ENCODE results near the gene CFAP206. TPM values are rescaled to one million over a fixed set of nuclear protein-coding genes. Genes with fewer than 3 reads are reported as not detected.

CFAP206 gene
- polyA plus RNA-seq, 2 of the 4 experiments (the other 2 are of a cell fraction): 0.63 to 1.4 TPM

DNA sequence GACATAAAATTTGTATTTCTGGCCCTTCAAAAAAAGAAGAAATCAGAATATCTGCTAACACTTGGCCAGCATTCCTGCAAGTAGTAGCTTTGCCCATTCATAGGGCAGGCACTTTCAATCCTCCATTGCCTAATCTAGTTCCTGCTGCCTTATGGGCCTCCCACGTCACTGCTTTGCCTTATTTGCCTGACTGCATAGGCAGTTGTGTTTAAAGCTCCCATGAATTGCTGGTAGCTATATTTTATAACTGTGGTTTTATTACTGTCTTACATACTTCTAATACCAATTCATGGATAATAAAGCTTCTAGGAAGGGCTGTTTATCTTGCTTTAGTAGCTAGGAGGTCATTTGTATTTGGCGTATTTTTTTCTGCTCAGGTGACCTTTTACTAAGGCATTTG, 57.3 kb downstream of the CFAP206 start:
- Histone ChIP-seq H3K4me1 (no peaks in the 10 kb centered on the region), H3K4me2 (no peak overlapping the region), H3K9me3 (no peaks in the 10 kb centered on the region), H3K4me3 (no peak overlapping the region), H3K27ac (no peak overlapping the region)
- no peak for ATAC-seq
- ChIA-PET CTCF (interaction anchor here (0.7 kb wide), 1 partner anchor 426 kb away, joined by 3 read pairs; no protein-coding TSS in a partner anchor), POLR2A (no interaction called here)
- no peak for FAIRE-seq
- 57% methylated on average over 2 of the region's 2 CpGs for WGBS (ENCODE audit: missing lambda C conversion rate)
- TF ChIP-seq, protein P1, sequence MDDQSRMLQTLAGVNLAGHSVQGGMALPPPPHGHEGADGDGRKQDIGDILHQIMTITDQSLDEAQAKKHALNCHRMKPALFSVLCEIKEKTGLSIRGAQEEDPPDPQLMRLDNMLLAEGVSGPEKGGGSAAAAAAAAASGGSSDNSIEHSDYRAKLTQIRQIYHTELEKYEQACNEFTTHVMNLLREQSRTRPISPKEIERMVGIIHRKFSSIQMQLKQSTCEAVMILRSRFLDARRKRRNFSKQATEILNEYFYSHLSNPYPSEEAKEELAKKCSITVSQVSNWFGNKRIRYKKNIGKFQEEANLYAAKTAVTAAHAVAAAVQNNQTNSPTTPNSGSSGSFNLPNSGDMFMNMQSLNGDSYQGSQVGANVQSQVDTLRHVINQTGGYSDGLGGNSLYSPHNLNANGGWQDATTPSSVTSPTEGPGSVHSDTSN (IDR thresholded peaks at IDR 0.05): no peak
- no peak for TF ChIP-seq MAZ (IDR thresholded peaks at IDR 0.05; ENCODE audit: borderline replicate concordance, low read depth, low read length)
- no peak for TF ChIP-seq HOXB13 (CRISPR knock-in tag; IDR thresholded peaks at IDR 0.05; ENCODE audit: low read depth)
- TF ChIP-seq, protein P2, sequence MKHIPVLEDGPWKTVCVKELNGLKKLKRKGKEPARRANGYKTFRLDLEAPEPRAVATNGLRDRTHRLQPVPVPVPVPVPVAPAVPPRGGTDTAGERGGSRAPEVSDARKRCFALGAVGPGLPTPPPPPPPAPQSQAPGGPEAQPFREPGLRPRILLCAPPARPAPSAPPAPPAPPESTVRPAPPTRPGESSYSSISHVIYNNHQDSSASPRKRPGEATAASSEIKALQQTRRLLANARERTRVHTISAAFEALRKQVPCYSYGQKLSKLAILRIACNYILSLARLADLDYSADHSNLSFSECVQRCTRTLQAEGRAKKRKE (CRISPR knock-in tag; IDR thresholded peaks at IDR 0.05; ENCODE audit: low read depth): no peak
- TF ChIP-seq ZFP36 (IDR thresholded peaks at IDR 0.05; ENCODE audit: borderline replicate concordance, partially characterized antibody): no peak
- TF ChIP-seq SMC3 (IDR thresholded peaks at IDR 0.05): no peak
- TF ChIP-seq RAD21 (conservative IDR thresholded peaks at IDR 0.05 in 1 of 2, IDR thresholded peaks at IDR 0.05 in 1 of 2): no peak
- no peak for TF ChIP-seq JUN (IDR thresholded peaks at IDR 0.05)
- TF ChIP-seq ESRRA (IDR thresholded peaks at IDR 0.05; ENCODE audit: borderline replicate concordance, low read length): no peak
- no peak for TF ChIP-seq HOXA7 (CRISPR knock-in tag; IDR thresholded peaks at IDR 0.05)
- TF ChIP-seq JUNB (IDR thresholded peaks at IDR 0.05): no peak
- no peak for TF ChIP-seq RFX5 (IDR thresholded peaks at IDR 0.05)
- TF ChIP-seq NR3C1 (IDR thresholded peaks at IDR 0.05): no peak
- no peak for TF ChIP-seq EHF (CRISPR knock-in tag; IDR thresholded peaks at IDR 0.05)
- TF ChIP-seq HOXB5 (CRISPR knock-in tag; IDR thresholded peaks at IDR 0.05): no peak
- TF ChIP-seq ZC3H11A (IDR thresholded peaks at IDR 0.05): no peak
- no peak for TF ChIP-seq NPAS2 (CRISPR knock-in tag; IDR thresholded peaks at IDR 0.05; ENCODE audit: borderline replicate concordance)
- TF ChIP-seq, protein P3, sequence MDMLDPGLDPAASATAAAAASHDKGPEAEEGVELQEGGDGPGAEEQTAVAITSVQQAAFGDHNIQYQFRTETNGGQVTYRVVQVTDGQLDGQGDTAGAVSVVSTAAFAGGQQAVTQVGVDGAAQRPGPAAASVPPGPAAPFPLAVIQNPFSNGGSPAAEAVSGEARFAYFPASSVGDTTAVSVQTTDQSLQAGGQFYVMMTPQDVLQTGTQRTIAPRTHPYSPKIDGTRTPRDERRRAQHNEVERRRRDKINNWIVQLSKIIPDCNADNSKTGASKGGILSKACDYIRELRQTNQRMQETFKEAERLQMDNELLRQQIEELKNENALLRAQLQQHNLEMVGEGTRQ (IDR thresholded peaks at IDR 0.05): no peak
- TF ChIP-seq PHF8 (IDR thresholded peaks at IDR 0.05; ENCODE audit: borderline replicate concordance, low read depth): no peak
- DNase-seq (ENCODE audit: low read depth in 1 of 2, low spot score in 1 of 2): no peak

DNA sequence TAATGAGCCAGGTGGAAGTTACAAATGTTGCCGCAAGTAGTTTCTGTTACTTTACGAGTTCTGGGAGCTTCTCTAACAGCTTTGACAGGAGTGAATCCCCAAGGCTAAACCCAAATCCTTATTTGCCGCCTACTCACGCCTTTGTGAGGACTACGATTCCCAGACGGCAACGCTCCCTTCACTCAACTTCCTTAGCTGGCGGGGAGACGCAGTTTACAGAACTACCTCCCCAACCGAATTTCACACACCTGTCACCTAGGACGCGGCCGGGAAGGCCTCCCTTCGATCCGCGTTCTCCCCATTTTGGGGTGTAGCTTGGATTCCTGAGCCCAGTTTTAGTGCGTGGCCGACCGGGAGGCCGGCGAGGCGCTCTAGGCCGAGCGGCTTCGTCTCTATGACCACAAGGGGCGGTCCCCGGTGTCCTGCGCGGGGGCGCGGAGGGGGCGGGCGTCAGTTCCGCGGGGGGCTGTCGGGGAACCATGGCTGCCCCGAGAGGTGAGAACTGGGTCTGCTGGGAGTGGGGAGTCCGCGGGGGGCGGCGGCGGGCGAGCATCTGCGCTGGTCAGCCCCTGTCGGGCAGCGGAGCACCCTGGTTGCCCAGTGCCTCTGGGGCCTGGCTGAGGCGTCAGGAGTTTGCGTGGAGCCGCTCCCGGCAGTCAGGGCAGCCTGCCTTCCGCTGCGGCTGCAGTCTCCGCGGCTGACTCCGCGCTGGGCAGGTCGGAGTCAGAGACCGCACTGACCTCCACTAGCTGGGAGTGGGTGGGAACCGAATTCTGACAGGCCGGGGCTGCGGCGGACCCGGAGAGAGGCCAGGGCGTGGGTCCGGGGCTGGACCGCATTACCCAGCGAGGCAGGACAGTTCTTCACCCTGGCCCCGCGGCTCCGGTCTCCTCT, 65.0 kb downstream of the CFAP206 start, which contains the start of gene SLC35A1:
SLC35A1 (plus strand) TSS at position 450 of the 894 bp plus-strand sequence; CDS start at position 480, 30 bp downstream.
- peak; percentile 96 to 97 for ATAC-seq
- peak within 1 kb of the TSS; percentile 83 for H3K4me2 ChIP-seq
- H3K27ac ChIP-seq: peak within 1 kb of the TSS; percentile 97
- peaks cover 16% of the 10 kb centered on the region; the same call in 2 of the 3 replicates for H3K4me1 ChIP-seq
- no peak for FAIRE-seq
- no peaks in the 10 kb centered on the region for H3K9me3 ChIP-seq
- ChIA-PET CTCF (interaction anchor here (1.4 to 2.1 kb wide), 2 partner anchors 18 to 79 kb away, joined by 3 to 6 read pairs; no protein-coding TSS in a partner anchor), POLR2A (interaction anchor here (1.7 kb wide), 1 partner anchor 64 kb away, joined by 4 read pairs; no protein-coding TSS in a partner anchor)
- TF ChIP-seq TP53 (CRISPR knock-in tag; IDR thresholded peaks at IDR 0.05): no peak
- 0 out of 2 replicates have a peak, but pooled peaks have one; percentile 20 for TF ChIP-seq MYC (IDR thresholded peaks at IDR 0.05; ENCODE audit: borderline replicate concordance, low read length)
- TF ChIP-seq, protein P4, sequence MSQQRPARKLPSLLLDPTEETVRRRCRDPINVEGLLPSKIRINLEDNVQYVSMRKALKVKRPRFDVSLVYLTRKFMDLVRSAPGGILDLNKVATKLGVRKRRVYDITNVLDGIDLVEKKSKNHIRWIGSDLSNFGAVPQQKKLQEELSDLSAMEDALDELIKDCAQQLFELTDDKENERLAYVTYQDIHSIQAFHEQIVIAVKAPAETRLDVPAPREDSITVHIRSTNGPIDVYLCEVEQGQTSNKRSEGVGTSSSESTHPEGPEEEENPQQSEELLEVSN (IDR thresholded peaks at IDR 0.05; ENCODE audit: borderline replicate concordance, low read depth): peak; percentile 7; the same call in 1 of the 2 replicates
- peak; percentile 62 for TF ChIP-seq PHF8 (IDR thresholded peaks at IDR 0.05; ENCODE audit: borderline replicate concordance, low read depth)
- peak; percentile 66 for TF ChIP-seq POLR2A (IDR thresholded peaks at IDR 0.05; ENCODE audit: low read length)
- TF ChIP-seq, protein P5, sequence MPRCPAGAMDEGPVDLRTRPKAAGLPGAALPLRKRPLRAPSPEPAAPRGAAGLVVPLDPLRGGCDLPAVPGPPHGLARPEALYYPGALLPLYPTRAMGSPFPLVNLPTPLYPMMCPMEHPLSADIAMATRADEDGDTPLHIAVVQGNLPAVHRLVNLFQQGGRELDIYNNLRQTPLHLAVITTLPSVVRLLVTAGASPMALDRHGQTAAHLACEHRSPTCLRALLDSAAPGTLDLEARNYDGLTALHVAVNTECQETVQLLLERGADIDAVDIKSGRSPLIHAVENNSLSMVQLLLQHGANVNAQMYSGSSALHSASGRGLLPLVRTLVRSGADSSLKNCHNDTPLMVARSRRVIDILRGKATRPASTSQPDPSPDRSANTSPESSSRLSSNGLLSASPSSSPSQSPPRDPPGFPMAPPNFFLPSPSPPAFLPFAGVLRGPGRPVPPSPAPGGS (IDR thresholded peaks at IDR 0.05): peak; percentile 64; the same call in 1 of the 3 replicates
- TF ChIP-seq, protein P6, sequence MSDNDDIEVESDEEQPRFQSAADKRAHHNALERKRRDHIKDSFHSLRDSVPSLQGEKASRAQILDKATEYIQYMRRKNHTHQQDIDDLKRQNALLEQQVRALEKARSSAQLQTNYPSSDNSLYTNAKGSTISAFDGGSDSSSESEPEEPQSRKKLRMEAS (IDR thresholded peaks at IDR 0.05): peak; percentile 51
- TF ChIP-seq JUN (IDR thresholded peaks at IDR 0.05): peak in 1 of 2 experiments; percentile 81; a peak in 3 of 5 replicates
- TF ChIP-seq KDM5A (IDR thresholded peaks at IDR 0.05): peak; percentile 42; the same call in 1 of the 2 replicates
- no peak for TF ChIP-seq EHF (CRISPR knock-in tag; IDR thresholded peaks at IDR 0.05)
- TF ChIP-seq, protein P7, sequence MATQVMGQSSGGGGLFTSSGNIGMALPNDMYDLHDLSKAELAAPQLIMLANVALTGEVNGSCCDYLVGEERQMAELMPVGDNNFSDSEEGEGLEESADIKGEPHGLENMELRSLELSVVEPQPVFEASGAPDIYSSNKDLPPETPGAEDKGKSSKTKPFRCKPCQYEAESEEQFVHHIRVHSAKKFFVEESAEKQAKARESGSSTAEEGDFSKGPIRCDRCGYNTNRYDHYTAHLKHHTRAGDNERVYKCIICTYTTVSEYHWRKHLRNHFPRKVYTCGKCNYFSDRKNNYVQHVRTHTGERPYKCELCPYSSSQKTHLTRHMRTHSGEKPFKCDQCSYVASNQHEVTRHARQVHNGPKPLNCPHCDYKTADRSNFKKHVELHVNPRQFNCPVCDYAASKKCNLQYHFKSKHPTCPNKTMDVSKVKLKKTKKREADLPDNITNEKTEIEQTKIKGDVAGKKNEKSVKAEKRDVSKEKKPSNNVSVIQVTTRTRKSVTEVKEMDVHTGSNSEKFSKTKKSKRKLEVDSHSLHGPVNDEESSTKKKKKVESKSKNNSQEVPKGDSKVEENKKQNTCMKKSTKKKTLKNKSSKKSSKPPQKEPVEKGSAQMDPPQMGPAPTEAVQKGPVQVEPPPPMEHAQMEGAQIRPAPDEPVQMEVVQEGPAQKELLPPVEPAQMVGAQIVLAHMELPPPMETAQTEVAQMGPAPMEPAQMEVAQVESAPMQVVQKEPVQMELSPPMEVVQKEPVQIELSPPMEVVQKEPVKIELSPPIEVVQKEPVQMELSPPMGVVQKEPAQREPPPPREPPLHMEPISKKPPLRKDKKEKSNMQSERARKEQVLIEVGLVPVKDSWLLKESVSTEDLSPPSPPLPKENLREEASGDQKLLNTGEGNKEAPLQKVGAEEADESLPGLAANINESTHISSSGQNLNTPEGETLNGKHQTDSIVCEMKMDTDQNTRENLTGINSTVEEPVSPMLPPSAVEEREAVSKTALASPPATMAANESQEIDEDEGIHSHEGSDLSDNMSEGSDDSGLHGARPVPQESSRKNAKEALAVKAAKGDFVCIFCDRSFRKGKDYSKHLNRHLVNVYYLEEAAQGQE (IDR thresholded peaks at IDR 0.05): no peak
- 3% methylated on average over 8 of the region's 70 CpGs for WGBS (ENCODE audit: missing lambda C conversion rate)
- H3K4me3 ChIP-seq: peak within 1 kb of the TSS; percentile 95
- peak; percentile 75 to 84 for DNase-seq (ENCODE audit: low read depth in 1 of 2, low spot score in 1 of 2)

Data from A549 (cell line).